Measurements from ENCODE around the gene TMEM161A.
"Not testable (repeated sequence)": the region's sequence is repeated elsewhere in the genome, so short reads cannot be mapped to it uniquely, and the experiment has no call there.

Gene TMEM161A

DNA sequence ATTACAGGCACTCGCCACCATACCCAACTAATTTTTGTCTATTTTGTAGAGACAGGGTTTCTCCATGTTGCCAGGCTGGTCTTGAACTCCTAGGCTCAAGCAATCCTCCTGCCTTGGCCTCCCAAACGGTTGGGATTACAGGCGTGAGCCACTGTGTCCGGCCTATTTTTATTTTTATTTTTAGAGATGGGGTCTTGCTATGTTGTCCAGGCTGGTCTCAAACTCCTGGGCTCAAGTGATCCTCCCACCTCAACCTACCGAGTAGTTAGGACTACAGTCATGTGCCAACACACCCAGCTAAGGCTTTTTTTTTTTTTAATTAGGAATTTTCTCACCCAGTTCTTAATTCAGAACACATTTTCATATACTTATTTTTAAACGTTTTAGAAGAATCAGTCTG is 2.6 kb downstream of the TMEM161A start:
- not testable (repeated sequence) for H3K27ac ChIP-seq (ENCODE audit: extremely low read depth, low read depth, low read length); H3K4me3 ChIP-seq (ENCODE audit: low read depth, low read length); H3K9me3 ChIP-seq (ENCODE audit: control insufficient read depth, insufficient read depth, low read depth, low read length); H3K4me1 ChIP-seq (ENCODE audit: control insufficient read depth, insufficient read depth, low read length)
- H3K36me3 ChIP-seq (ENCODE audit: control insufficient read depth in 2 of 2, insufficient read depth in 1 of 2, low read length in 2 of 2), result peaks cover 0 to 24% of the 10 kb centered on the region in 2 experiments; a peak in 2 of 3 replicates
- TF ChIP-seq ZNF121 (tag by site-specific recombination; IDR thresholded peaks at IDR 0.05), result 0 out of 2 replicates have a peak, but pooled peaks have one; percentile 49
- ChIA-PET POLR2A (interaction anchor here (0.6 to 1.2 kb wide), 4 partner anchors 9 to 163 kb away, joined by 3 read pairs; partner anchors contain the start of gene SLC25A42), CTCF (interaction anchor here (0.6 to 2.4 kb wide), 3 partner anchors 10 to 140 kb away, joined by 3 to 6 read pairs (median 3); no protein-coding TSS in a partner anchor)

DNA sequence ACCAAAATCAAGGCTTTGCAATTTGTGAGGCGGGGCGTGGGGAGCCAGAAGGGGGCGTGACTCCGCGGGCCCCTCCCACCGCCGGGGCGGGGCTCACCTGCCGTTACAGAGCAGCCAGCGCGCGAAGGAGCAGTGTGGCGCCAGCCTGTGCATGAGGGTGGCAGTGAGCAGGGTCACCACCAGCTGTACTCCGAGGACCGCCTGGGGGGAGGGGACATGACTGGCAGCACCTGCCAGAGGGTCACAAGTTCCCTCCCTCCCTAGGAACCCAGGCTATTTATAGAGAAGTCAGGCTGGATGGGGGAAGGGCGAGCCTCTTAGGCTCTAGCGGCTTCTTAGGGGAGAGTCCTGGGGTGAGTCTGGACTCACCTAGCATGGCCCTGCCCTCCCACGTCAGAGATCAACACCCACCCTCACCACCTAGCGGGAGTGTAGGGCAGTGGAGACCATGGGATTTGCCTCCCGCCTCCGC is 3.6 kb downstream of the TMEM161A start:
- Histone ChIP-seq H3K9me3 (ENCODE audit: control insufficient read depth, insufficient read depth, low read depth, low read length) (no peaks in the 10 kb centered on the region), H3K27ac (ENCODE audit: extremely low read depth, low read depth, low read length) (no peak overlapping the region), H3K36me3 (ENCODE audit: control insufficient read depth in 2 of 2, insufficient read depth in 1 of 2, low read length in 2 of 2) (peaks cover under 1 to 33% of the 10 kb centered on the region in 2 experiments; a peak in 2 of 3 replicates), H3K4me1 (ENCODE audit: control insufficient read depth, insufficient read depth, low read length) (peaks cover 3% of the 10 kb centered on the region; the same call in 1 of the 2 replicates), H3K4me3 (ENCODE audit: low read depth, low read length) (no peak overlapping the region)
- no peak for TF ChIP-seq ZNF600 (tag by site-specific recombination; IDR thresholded peaks at IDR 0.05)
- no peak for TF ChIP-seq ZXDB (tag by site-specific recombination; IDR thresholded peaks at IDR 0.05)
- no peak for TF ChIP-seq ZNF155 (tag by site-specific recombination; IDR thresholded peaks at IDR 0.05)
- TF ChIP-seq ZNF660 (tag by site-specific recombination; IDR thresholded peaks at IDR 0.05), result no peak
- TF ChIP-seq SP2 (tag by site-specific recombination; IDR thresholded peaks at IDR 0.05), result peak; percentile 21; the same call in 1 of the 2 replicates
- peak; percentile 64 for TF ChIP-seq KLF9 (tag by site-specific recombination; IDR thresholded peaks at IDR 0.05; ENCODE audit: low read depth)
- no peak for TF ChIP-seq ZNF76 (tag by site-specific recombination; IDR thresholded peaks at IDR 0.05; ENCODE audit: borderline replicate concordance, low read depth)
- POLR2A ChIA-PET, result no interaction called here
- CTCF ChIA-PET, result interaction anchor here (2.4 kb wide), 1 partner anchor 11 kb away, joined by 6 read pairs; no protein-coding TSS in a partner anchor

DNA sequence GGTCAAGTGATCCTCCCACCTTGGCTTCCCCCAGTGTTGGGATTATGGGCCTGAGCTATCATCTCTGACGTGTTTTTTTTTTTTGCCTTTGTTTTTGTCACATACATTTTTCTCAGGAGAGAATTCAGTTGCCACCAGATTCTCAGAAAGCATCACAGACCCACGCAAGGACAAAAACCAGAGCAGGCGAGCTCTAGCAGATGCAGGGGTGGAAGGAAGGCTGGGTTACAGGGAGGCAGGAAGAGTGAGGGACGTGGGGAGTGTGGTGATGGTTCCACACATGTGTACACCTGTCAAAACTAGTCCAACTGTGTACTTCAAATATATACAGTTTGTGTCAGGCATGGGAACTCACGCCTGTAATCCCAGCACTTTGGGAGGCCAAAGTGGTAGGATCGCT is 4.3 kb downstream of the TMEM161A start:
- H3K36me3 ChIP-seq (ENCODE audit: control insufficient read depth in 2 of 2, insufficient read depth in 1 of 2, low read length in 2 of 2), result peaks cover 4 to 34% of the 10 kb centered on the region in 2 experiments; a peak in 2 of 3 replicates
- no peak overlapping the region for H3K4me3 ChIP-seq (ENCODE audit: low read depth, low read length)
- no peak overlapping the region for H3K27ac ChIP-seq (ENCODE audit: extremely low read depth, low read depth, low read length)
- CTCF ChIA-PET, result interaction anchor here (0.6 to 0.8 kb wide), 2 partner anchors 13 to 15 kb away, joined by 3 to 4 read pairs; no protein-coding TSS in a partner anchor
- H3K4me1 ChIP-seq (ENCODE audit: control insufficient read depth, insufficient read depth, low read length), result peaks cover 3% of the 10 kb centered on the region; the same call in 1 of the 2 replicates
- POLR2A ChIA-PET, result interaction anchor here (0.7 kb wide), 1 partner anchor 219 kb away, joined by 3 read pairs; no protein-coding TSS in a partner anchor
- no peaks in the 10 kb centered on the region for H3K9me3 ChIP-seq (ENCODE audit: control insufficient read depth, insufficient read depth, low read depth, low read length)
- TF ChIP-seq ZNF423 (tag by site-specific recombination; IDR thresholded peaks at IDR 0.05) (no peak), ZNF777 (tag by site-specific recombination; IDR thresholded peaks at IDR 0.05; ENCODE audit: borderline replicate concordance) (no peak), SP3 (tag by site-specific recombination; IDR thresholded peaks at IDR 0.05) (no peak), ZNF660 (tag by site-specific recombination; IDR thresholded peaks at IDR 0.05) (no peak), EGR2 (tag by site-specific recombination; IDR thresholded peaks at IDR 0.05; ENCODE audit: low read depth) (no peak), SCRT1 (tag by site-specific recombination; IDR thresholded peaks at IDR 0.05; ENCODE audit: borderline replicate concordance) (no peak), RBAK (tag by site-specific recombination; IDR thresholded peaks at IDR 0.05) (no peak), ZNF561 (tag by site-specific recombination; IDR thresholded peaks at IDR 0.05; ENCODE audit: borderline replicate concordance) (no peak), ZBTB1 (tag by site-specific recombination; IDR thresholded peaks at IDR 0.05) (no peak), REPIN1 (tag by site-specific recombination; IDR thresholded peaks at IDR 0.05; ENCODE audit: low read depth) (no peak)
- TF ChIP-seq, protein P1, sequence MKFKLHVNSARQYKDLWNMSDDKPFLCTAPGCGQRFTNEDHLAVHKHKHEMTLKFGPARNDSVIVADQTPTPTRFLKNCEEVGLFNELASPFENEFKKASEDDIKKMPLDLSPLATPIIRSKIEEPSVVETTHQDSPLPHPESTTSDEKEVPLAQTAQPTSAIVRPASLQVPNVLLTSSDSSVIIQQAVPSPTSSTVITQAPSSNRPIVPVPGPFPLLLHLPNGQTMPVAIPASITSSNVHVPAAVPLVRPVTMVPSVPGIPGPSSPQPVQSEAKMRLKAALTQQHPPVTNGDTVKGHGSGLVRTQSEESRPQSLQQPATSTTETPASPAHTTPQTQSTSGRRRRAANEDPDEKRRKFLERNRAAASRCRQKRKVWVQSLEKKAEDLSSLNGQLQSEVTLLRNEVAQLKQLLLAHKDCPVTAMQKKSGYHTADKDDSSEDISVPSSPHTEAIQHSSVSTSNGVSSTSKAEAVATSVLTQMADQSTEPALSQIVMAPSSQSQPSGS (tag by site-specific recombination; IDR thresholded peaks at IDR 0.05; ENCODE audit: low read depth), result no peak
- TF ChIP-seq, protein P2, sequence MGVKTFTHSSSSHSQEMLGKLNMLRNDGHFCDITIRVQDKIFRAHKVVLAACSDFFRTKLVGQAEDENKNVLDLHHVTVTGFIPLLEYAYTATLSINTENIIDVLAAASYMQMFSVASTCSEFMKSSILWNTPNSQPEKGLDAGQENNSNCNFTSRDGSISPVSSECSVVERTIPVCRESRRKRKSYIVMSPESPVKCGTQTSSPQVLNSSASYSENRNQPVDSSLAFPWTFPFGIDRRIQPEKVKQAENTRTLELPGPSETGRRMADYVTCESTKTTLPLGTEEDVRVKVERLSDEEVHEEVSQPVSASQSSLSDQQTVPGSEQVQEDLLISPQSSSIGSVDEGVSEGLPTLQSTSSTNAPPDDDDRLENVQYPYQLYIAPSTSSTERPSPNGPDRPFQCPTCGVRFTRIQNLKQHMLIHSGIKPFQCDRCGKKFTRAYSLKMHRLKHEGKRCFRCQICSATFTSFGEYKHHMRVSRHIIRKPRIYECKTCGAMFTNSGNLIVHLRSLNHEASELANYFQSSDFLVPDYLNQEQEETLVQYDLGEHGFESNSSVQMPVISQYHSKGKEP (tag by site-specific recombination; IDR thresholded peaks at IDR 0.05), result no peak
- TF ChIP-seq, protein P3, sequence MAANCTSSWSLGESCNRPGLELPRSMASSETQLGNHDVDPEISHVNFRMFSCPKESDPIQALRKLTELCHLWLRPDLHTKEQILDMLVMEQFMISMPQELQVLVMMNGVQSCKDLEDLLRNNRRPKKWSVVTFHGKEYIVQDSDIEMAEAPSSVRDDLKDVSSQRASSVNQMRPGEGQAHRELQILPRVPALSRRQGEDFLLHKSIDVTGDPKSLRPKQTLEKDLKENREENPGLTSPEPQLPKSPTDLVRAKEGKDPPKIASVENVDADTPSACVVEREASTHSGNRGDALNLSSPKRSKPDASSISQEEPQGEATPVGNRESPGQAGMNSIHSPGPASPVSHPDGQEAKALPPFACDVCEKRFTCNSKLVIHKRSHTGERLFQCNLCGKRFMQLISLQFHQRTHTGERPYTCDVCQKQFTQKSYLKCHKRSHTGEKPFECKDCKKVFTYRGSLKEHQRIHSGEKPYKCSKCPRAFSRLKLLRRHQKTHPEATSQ (tag by site-specific recombination; IDR thresholded peaks at IDR 0.05), result no peak
- TF ChIP-seq, protein P4, sequence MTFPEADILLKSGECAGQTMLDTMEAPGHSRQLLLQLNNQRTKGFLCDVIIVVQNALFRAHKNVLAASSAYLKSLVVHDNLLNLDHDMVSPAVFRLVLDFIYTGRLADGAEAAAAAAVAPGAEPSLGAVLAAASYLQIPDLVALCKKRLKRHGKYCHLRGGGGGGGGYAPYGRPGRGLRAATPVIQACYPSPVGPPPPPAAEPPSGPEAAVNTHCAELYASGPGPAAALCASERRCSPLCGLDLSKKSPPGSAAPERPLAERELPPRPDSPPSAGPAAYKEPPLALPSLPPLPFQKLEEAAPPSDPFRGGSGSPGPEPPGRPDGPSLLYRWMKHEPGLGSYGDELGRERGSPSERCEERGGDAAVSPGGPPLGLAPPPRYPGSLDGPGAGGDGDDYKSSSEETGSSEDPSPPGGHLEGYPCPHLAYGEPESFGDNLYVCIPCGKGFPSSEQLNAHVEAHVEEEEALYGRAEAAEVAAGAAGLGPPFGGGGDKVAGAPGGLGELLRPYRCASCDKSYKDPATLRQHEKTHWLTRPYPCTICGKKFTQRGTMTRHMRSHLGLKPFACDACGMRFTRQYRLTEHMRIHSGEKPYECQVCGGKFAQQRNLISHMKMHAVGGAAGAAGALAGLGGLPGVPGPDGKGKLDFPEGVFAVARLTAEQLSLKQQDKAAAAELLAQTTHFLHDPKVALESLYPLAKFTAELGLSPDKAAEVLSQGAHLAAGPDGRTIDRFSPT (tag by site-specific recombination; IDR thresholded peaks at IDR 0.05), result no peak
- TF ChIP-seq, protein P5, sequence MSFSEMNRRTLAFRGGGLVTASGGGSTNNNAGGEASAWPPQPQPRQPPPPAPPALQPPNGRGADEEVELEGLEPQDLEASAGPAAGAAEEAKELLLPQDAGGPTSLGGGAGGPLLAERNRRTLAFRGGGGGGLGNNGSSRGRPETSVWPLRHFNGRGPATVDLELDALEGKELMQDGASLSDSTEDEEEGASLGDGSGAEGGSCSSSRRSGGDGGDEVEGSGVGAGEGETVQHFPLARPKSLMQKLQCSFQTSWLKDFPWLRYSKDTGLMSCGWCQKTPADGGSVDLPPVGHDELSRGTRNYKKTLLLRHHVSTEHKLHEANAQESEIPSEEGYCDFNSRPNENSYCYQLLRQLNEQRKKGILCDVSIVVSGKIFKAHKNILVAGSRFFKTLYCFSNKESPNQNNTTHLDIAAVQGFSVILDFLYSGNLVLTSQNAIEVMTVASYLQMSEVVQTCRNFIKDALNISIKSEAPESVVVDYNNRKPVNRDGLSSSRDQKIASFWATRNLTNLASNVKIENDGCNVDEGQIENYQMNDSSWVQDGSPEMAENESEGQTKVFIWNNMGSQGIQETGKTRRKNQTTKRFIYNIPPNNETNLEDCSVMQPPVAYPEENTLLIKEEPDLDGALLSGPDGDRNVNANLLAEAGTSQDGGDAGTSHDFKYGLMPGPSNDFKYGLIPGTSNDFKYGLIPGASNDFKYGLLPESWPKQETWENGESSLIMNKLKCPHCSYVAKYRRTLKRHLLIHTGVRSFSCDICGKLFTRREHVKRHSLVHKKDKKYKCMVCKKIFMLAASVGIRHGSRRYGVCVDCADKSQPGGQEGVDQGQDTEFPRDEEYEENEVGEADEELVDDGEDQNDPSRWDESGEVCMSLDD (tag by site-specific recombination; IDR thresholded peaks at IDR 0.05), result no peak

All from HEK293 (cell line).